Tongue (tissue), 2 donors: ENCODE measurements around the gene CAPN7. TPM values are rescaled to one million over a fixed set of nuclear protein-coding genes. Genes with fewer than 3 reads are reported as not detected.
"Not testable (repeated sequence)": the region's sequence is repeated elsewhere in the genome, so short reads cannot be mapped to it uniquely, and the experiment has no call there.

Source experiments
- DNase-seq: peaks from one replicate; pipeline ENCODE4 v3.0.0-alpha.2; 2015
- total RNA-seq: library from RNA; depleted of rRNA; stranded (reverse); fragments of >200 nt; gene quantifications from one replicate; pipeline ENCODE4 v1.2.3, GENCODE V29; 2014

The CAPN7 gene
- 54.7 TPM for total RNA-seq

DNA sequence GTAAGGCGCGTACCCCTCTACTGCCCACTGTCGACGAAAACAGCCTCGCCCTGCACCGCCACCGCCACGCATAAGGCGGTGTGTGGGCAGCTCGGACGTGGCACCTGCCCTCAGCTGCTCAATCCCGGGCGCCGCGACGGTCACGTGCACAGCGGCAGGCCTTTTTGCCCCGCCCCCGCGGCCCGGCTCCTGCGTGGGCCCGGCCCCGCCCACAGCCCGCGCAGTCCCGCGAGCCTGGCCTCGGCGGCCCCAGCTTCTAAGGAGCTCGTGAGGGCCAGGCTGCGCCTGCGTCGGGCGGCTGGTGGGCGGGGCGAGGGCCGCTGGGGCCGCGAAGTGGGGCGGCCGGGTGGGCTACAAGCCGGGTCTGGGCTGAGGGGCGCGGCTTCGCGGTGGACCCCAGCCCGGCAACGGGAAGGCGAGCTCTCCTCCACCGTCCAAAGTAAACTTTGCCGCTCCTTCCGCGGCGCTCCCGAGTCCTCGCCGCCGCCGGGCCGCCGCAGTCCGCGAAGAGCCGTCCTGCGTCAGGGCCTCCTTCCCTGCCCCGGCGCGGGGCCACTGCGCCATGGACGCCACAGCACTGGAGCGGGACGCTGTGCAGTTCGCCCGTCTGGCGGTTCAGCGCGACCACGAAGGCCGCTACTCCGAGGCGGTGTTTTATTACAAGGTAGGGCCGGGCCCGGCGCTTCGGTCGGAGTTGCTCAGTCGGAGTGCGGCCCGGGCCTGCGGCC lies at the start of gene CAPN7:
Gene CAPN7 (plus strand): TSS at position 313 of the 728 bp plus-strand sequence. CDS start 250 bp downstream, at position 563.
- DNase-seq = peak; percentile 98

DNA sequence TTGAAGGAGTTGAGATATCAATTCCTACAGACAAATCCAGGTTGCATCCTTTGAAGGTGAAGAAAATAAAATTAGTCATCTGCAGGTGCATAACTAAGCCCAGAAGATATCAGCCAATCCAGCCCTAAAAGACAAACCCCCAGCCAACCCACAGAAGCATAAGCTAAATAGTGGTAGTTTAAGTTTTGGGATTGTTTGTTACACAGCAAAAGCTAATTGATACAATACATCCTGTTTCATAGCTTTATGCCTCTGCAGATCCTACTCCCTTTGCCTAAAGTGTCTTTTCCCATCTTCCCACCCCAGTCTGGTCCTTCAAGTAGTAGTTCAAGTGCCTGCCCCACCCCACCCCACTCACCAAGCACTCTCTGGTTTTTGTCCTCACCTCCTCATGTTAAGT lies 48.6 kb upstream of the CAPN7 start:
- DNase-seq = no peak

GRCh38 chr3:15159501-15160136 lies 46.4 kb upstream of the CAPN7 start:
- no peak for DNase-seq

DNA sequence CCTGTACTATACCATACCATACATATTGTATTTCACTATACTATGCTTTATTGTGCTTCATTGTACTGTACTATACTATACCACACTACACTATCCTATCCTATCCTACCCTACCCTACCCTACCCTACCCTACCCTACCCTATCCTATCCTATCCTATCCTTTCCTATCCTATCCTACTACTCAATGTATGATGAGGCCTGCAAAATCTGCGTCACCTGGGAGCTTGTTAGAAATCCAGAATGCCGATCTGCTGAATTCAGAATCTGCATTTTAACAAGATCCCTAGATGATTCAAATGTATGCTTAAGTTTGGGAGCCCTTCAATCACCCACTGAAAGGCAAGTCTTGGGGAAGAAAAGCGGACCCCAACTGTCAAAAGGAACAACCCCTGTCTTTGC lies 45.4 kb upstream of the CAPN7 start:
- no peak for DNase-seq

GRCh38 chr3:15161133-15161532 lies 44.9 kb upstream of the CAPN7 start:
- no peak for DNase-seq

DNA sequence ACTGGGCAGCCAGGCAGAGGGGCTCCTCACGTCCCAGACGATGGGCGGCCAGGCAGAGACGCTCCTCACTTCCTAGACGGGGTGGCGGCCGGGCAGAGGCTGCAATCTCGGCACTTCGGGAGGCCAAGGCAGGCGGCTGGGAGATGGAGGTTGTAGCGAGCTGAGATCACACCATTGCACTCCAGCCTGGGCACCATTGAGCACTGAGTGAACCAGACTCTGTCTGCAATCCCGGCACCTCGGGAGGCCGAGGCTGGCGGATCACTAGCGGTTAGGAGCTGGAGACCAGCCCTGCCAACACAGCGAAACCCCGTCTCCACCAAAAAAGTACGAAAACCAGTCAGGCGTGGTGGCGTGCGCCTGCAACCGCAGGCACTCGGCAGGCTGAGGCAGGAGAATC lies 42.4 kb upstream of the CAPN7 start:
- DNase-seq = not testable (repeated sequence)

GRCh38 chr3:15164340-15164739 lies 41.7 kb upstream of the CAPN7 start:
- no peak for DNase-seq

DNA sequence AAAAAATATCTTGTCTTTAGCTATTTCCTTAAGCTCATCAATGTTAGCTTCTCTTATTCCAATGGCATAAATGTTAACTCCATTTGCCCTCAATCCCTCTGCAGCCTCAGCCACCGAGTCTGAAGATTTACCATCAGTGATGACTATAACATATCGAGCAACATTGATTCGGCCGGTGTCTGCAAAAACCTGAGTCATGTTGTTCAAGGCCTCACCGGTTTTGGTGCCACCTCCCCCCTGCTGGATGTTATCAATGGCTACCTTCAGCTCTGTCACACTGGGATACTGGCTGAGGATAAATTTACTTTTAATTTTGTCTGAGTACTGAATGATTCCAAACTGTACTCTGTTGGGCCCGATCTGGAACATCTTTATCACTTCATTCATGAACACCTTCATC lies 41.0 kb upstream of the CAPN7 start:
- no peak for DNase-seq

- DNase-seq = not testable (repeated sequence)
These were observed 39.7 kb upstream of the CAPN7 start for GRCh38 chr3:15166391-15166790.

GRCh38 chr3:15171096-15171495 lies 35.0 kb upstream of the CAPN7 start:
- DNase-seq = peak; percentile 15

GRCh38 chr3:15172806-15173205 lies 33.2 kb upstream of the CAPN7 start:
- no peak for DNase-seq

GRCh38 chr3:15174953-15175352 lies 31.1 kb upstream of the CAPN7 start:
- no peak for DNase-seq

GRCh38 chr3:15175605-15176004 lies 30.4 kb upstream of the CAPN7 start:
- no peak for DNase-seq

GRCh38 chr3:15180042-15180611 lies 25.9 kb upstream of the CAPN7 start:
- DNase-seq = no peak

GRCh38 chr3:15181511-15181910 lies 24.5 kb upstream of the CAPN7 start:
- DNase-seq = no peak

DNA sequence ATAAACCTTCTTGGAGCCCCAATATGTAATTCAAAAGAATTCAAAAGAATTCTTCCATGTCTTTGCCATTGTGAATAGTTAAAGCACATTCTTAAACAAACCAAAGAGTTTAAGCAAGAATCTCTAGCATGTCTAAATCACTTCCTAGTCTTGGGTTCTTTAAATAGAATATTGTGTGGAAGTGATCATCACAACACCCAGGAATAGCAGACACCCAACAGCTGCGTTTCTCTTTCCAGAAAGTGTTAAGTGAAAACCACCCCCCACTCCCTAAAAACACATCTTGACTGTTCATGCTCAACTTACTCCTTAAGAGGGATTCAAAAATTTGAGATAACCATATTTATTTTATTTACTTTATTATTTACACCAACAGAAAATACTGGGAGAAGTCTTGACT lies 24.1 kb upstream of the CAPN7 start:
- DNase-seq = peak; percentile 45

DNA sequence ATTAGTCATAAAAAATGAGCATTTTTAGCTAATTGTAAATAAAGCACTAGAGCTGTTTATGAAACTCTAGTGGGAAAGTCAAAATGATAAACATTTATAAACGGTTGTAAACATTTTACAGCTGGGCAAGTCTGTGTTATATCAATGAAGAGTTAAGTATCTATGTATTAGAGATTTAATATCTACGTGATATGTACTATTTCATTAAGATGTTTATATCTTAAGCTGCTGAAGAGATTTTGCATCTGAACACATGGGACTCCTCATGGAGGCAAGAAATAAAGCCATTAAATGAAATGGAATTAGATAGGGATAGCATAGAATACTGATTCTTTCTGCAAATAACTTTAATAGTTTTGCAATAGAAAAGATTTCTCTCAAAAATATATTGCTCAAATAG lies 23.0 kb upstream of the CAPN7 start:
- DNase-seq = no peak

GRCh38 chr3:15185404-15185803 lies 20.6 kb upstream of the CAPN7 start:
- DNase-seq = no peak

DNA sequence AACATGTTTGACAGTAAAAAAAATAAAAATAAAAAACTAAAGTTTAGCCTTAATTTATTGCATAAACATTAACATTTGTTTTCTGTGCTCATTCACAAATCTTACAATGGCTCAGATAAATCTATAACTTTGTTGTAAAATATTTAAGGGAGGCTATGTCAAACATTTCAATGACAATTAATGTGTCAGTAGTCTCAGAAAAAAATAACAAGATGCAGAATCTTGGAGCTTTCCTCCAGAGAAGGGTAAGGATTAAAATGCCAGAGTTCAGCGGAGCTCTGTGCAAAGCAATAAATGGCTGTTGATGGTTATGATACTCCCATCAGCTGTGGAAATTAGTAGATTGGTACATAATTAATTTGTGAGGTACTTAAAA lies 20.0 kb upstream of the CAPN7 start:
- no peak for DNase-seq

GRCh38 chr3:15186477-15187164 lies 19.4 kb upstream of the CAPN7 start:
- not testable (repeated sequence) for DNase-seq

- DNase-seq = no peak
These were observed 8.6 kb upstream of the CAPN7 start for GRCh38 chr3:15197340-15198029.

DNA sequence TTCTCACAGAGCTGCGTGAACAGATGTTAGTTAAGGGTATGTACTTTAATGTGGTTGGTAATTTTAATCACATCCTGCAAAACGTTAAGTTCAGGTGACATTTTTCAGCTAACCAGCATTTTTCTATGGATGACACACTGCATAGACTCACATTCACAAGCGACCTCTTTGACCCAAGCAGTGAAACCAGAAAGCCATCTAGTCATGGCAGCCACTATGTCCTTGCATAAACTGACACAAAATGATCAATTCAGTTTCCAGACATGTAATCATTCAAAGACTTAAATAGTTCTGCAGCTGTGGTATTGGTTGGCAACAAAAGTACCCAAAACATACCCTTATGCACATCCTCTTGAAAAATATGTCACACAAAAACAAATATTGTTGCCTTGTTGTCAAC lies 7.4 kb upstream of the CAPN7 start:
- DNase-seq = no peak
